IPS-NIHi7 (cell line): ENCODE data around the gene FKBP3.
"Not testable (repeated sequence)": the region's sequence is repeated elsewhere in the genome, so short reads cannot be mapped to it uniquely, and the experiment has no call there.

Experiments used
- DNase-seq: peaks from one replicate; pipeline ENCODE4 v3.0.0; 2012; ENCODE audit warnings: mixed read lengths; ENCODE audit errors: extremely low spot score

The FKBP3 gene

DNA sequence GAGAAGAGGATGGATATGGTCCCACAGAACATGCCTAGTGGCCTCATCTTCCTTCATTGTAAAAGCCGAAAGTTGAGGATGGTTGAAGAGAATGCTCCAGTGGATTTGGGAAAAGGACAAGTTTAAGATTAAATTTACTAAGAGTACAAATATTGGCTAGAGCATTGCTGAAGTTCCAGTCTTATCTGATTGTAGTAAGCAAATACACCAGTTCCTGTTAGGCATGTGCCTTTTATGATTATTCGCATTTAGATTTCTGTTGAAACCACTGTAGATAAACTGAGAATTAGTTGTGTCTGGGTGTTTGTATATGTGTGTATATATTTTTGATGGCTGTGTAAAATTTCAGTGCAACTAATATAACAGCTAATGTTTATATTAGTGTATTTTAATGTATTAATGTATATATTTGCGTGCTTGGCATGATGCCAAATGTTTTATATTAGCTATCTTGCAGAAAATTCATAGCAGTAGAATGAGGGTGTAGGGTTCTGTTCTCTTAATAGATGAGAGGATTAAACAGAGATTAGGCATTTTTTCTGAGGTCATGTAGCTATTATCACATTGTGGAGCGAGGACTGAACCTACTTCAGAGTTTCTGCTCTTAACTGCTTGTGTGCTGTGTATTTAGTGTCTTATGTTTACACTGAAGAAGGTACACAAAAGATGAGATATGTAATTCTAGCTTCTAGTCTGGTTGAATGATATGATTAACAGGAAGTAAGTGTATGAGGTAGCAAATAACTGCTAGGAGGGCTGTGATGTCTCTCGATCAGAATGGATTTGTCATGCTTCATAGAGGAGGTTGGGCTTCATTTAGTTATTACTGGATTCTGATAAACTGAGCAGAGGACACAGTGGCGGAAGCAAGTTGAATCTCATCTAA lies 21.1 kb downstream of the FKBP3 start:
- DNase-seq = no peak

- no peak for DNase-seq
Measured at GRCh38 chr14:45104561-45104960, 29.7 kb downstream of the FKBP3 start.

- no peak for DNase-seq
Measured at GRCh38 chr14:45103806-45104205, 30.5 kb downstream of the FKBP3 start.

DNA sequence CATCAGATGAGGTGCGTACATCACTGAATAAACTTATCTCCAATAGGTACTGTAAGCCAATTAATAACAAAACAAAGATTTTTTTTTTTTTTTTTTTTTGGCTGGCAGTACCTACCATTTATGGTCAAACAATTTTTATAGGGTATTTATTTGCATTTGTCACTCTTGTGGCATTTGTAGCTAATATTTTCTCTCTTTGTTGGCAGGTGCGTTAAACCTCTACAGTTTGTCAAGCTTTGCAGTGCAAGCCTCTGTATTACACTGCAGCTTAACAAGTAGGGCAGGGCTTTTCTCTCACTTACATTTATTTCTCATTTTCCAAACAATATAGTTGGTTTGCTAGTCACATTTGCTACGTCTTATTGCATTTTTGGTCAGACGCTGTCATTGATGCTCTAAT lies 38.1 kb downstream of the FKBP3 start:
- DNase-seq = no peak

DNA sequence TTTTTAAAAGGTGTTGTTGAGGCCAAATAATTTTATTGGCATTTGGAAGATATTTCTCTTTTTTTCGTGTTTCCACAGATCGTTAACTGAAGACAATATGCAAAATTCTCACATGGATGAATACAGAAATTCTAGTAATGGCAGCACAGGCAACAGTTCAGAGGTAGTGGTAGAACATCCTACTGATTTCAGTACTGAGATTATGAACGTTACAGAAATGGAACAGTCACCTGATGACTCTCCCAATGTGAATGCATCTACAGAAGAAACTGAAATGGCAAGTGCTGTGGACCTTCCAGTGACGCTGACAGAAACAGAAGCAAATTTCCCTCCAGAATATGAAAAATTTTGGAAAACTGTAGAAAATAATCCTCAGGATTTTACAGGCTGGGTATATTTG lies 39.1 kb downstream of the FKBP3 start:
- DNase-seq = no peak

- DNase-seq = no peak
Measured at GRCh38 chr14:45094275-45094674, 40.0 kb downstream of the FKBP3 start.

GRCh38 chr14:45091710-45092109 lies 42.6 kb downstream of the FKBP3 start:
- DNase-seq = no peak

DNA sequence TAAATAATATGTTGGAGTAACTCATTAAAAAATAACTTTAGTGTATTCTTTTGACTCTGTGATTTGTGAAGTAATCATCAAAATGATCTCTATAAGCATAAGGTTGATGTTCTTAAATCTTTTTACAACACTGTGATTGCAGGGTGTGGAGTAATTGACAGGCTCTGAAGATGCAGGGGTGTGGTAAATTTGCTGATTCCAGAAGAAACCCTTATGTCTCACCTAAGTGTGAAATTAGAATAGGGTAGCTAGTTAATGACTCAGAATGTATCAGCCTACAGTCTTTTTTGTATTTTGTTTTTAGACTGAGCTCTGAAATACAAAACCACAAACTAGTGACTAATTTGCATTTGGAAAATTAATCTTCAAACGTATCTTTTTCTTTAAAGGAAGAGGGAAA lies 44.5 kb downstream of the FKBP3 start:
- no peak for DNase-seq

DNA sequence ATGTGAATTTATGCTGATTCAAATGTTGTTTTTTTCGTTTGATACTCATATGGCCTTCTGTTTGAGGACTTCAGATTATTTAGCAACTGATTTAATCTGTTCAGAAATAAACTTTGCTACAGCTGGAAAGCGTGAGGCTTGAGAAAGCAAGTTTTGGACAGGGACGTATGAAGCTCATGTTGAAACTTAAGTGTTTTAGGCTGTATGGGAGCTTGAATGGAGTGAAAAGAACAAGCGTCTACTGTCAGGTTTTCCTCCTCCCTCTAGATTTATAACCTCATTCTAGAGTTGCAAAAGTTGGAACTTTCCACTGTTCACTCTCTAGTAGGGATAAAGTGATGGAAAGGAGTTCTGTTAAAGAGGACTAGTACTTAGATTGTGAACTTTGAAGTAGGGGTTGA lies 49.3 kb downstream of the FKBP3 start:
- DNase-seq = no peak

- DNase-seq = peak; percentile 97
Measured at GRCh38 chr14:45083976-45084722, 50.1 kb downstream of the FKBP3 start, which contains the start of gene PRPF39. PRPF39 (plus strand) TSS chr14:45084116; CDS start chr14:45095240, 11,124 bp downstream.

GRCh38 chr14:45083617-45083975 lies 50.7 kb downstream of the FKBP3 start:
- no peak for DNase-seq

GRCh38 chr14:45082420-45082819 lies 51.9 kb downstream of the FKBP3 start:
- no peak for DNase-seq

GRCh38 chr14:45081096-45081495 lies 53.2 kb downstream of the FKBP3 start:
- DNase-seq = not testable (repeated sequence)

GRCh38 chr14:45080416-45080968 lies 53.8 kb downstream of the FKBP3 start:
- not testable (repeated sequence) for DNase-seq

GRCh38 chr14:45078323-45078722 lies 56.0 kb downstream of the FKBP3 start:
- DNase-seq = no peak

GRCh38 chr14:45073231-45073879 lies 60.9 kb downstream of the FKBP3 start:
- DNase-seq = no peak

DNA sequence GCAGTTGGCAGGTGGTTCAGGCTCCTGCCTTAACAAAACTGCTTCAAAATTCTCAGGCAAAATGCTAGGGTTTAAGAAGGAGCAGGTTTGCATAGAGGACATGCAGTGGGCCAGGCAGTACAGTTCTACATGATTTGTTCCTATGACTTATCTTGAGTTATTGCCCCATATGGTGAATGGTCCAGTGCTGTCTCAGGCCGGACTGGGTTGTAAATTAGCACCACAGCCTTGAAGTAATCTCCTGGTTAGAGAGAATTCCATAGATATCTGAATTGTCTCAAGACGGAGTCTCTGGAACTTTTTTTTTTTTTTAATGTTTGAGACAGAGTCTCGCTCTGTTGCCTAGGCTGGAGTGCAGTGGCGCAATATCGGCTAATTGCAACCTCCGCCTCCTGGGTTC lies 62.2 kb downstream of the FKBP3 start:
- no peak for DNase-seq

GRCh38 chr14:45070215-45070614 lies 64.1 kb downstream of the FKBP3 start:
- DNase-seq = no peak

GRCh38 chr14:45068396-45068795 lies 65.9 kb downstream of the FKBP3 start:
- no peak for DNase-seq

DNA sequence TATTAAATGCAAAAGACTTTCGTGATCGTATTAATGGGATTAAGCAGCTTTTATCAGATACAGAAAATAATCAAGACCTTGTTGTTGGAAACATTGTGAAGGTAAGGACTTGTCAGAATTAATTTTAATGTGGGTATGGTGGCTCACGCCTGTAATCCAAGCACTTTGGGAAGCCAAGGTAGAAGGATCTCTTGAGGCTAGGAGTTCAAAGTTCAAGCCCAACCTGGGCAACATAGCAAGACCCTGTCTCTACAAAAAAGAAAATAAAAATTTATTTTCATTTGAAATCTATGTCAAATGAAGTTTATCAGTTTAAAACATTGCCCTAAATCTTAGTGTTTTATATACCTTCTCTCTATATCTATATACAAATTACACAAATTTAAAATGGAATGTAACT lies 67.6 kb downstream of the FKBP3 start:
- DNase-seq = no peak

DNA sequence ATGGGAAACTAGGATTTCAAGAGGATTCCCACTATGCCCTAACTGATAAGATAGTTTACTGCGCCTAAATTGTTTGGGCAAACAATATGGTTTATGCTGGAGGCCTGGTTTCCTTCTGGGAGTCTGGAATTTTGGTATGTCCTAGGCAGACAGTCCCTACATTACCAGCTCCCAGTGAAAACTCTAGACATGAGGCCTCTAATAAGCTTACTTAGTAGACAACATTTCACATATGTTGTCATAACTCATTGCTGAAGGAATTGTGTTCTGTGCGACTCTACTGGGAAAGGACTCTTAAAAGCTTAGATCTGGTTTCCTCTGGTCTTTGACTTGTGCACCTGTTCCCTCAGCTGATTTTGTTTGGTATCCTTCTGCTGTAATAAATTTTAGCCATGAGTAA lies 68.3 kb downstream of the FKBP3 start:
- no peak for DNase-seq
